Calu3 (cell line): ENCODE measurements around the gene SEPHS2. TPM values are rescaled to one million over a fixed set of nuclear protein-coding genes. Genes with fewer than 3 reads are reported as not detected.

Experiments
- BruUV-seq: library from RNA; stranded (reverse); fragments of 400-500 nt; replicated peaks from 2 replicates; lab custom pipeline; 2021; lab: Mats Ljungman, UMichigan
- CTCF ChIA-PET: fragments of 300-600 bp; sonication (Branson Sonifier 250); formaldehyde crosslinking; loops from one replicate; lab custom pipeline; 2022; ENCODE audit warnings: antibody characterized with exemption; lab: Charles Lee
- DNase-seq: peaks from one replicate; pipeline ENCODE4 v3.0.0; 2022
- H3K27ac Mint-ChIP-seq: one replicate; pipeline ENCODE4 v1.8.0; 2022; ENCODE audit warnings: mixed read lengths; ENCODE audit not compliant: unreplicated experiment
- H3K27me3 Mint-ChIP-seq: one replicate; pipeline ENCODE4 v1.8.0; 2022; ENCODE audit warnings: mixed read lengths; ENCODE audit not compliant: unreplicated experiment
- H3K36me3 Mint-ChIP-seq: one replicate; pipeline ENCODE4 v1.8.0; 2022; ENCODE audit warnings: mild to moderate bottlenecking, moderate library complexity, mixed read lengths; ENCODE audit not compliant: insufficient read depth, unreplicated experiment
- H3K4me1 Mint-ChIP-seq: one replicate; pipeline ENCODE4 v1.8.0; 2022; ENCODE audit warnings: mild to moderate bottlenecking, low read depth, mixed read lengths; ENCODE audit not compliant: unreplicated experiment
- H3K4me3 Mint-ChIP-seq: one replicate; pipeline ENCODE4 v1.8.0; 2022; ENCODE audit warnings: mild to moderate bottlenecking, low read depth, moderate library complexity, mixed read lengths; ENCODE audit not compliant: unreplicated experiment
- H3K9me3 Mint-ChIP-seq: one replicate; pipeline ENCODE4 v1.8.0; 2022; ENCODE audit warnings: low read depth, mixed read lengths; ENCODE audit not compliant: unreplicated experiment
- CTCF ChIP-seq: fragments of 200-600 bp; IDR thresholded peaks from one replicate; pipeline ENCODE4 v1.8.0; 2022; ENCODE audit warnings: antibody characterized with exemption; ENCODE audit not compliant: unreplicated experiment
- intact Hi-C: fragments of 100-400 bp; cut with micrococcal nuclease; formaldehyde crosslinking; loops from one replicate; pipeline ENCODE4 v1.10.0; 2022; ENCODE audit not compliant: unreplicated experiment
- total RNA-seq: library from RNA; stranded (reverse); gene quantifications from 2 replicates; pipeline ENCODE4 v1.2.3, GENCODE V29; 2022

Gene SEPHS2
- total RNA-seq, 1 experiment from 2014 or later = 85.0 TPM

- no peaks in the 10 kb centered on the region for H3K27me3 Mint-ChIP-seq
- no peaks in the 10 kb centered on the region for H3K9me3 Mint-ChIP-seq
- TF ChIP-seq CTCF = no peak
- BruUV-seq = no TSS peak
- peak overlapping the region; percentile 25 for H3K27ac Mint-ChIP-seq
- CTCF ChIA-PET = no interaction called here
- intact Hi-C loops = loop anchor here (10.0 kb wide), 1 partner anchor 147 kb away; the partner anchor contains the start of gene ZNF785
- H3K4me1 Mint-ChIP-seq = peaks cover 8% of the 10 kb centered on the region
- DNase-seq = peak; percentile 4
- peaks cover 8% of the 10 kb centered on the region for H3K36me3 Mint-ChIP-seq
- no peak overlapping the region for H3K4me3 Mint-ChIP-seq
Measured at GRCh38 chr16:30437511-30438046, 8.1 kb downstream of the SEPHS2 start.

- TF ChIP-seq CTCF = no peak
- H3K4me3 Mint-ChIP-seq = no peak overlapping the region
- no peak overlapping the region for H3K27ac Mint-ChIP-seq
- CTCF ChIA-PET = interaction anchor here (0.7 kb wide), 1 partner anchor 189 kb away, joined by 3 read pairs; no protein-coding TSS in a partner anchor
- peaks cover 8% of the 10 kb centered on the region for H3K4me1 Mint-ChIP-seq
- intact Hi-C loops = loop anchor here (10.0 kb wide), 1 partner anchor 150 kb away; the partner anchor contains the start of gene ZNF785
- BruUV-seq = no TSS peak
- no peak for DNase-seq
- no peaks in the 10 kb centered on the region for H3K27me3 Mint-ChIP-seq
- H3K36me3 Mint-ChIP-seq = no peaks in the 10 kb centered on the region
- no peaks in the 10 kb centered on the region for H3K9me3 Mint-ChIP-seq
Measured at GRCh38 chr16:30434852-30435251, 10.8 kb downstream of the SEPHS2 start.

- TF ChIP-seq CTCF = peak; percentile 18
- CTCF ChIA-PET = interaction anchor here (0.6 to 2.4 kb wide), 24 partner anchors 10 to 365 kb away, joined by 3 to 33 read pairs (median 8); partner anchors contain the start of genes ALDOA, FBRS, TBC1D10B and ZNF48
- H3K27ac Mint-ChIP-seq = no peak overlapping the region
- H3K9me3 Mint-ChIP-seq = no peaks in the 10 kb centered on the region
- no peak for DNase-seq
- H3K4me1 Mint-ChIP-seq = peaks cover 17% of the 10 kb centered on the region
- H3K27me3 Mint-ChIP-seq = no peaks in the 10 kb centered on the region
- intact Hi-C loops = loop anchor here (1.0 to 10.0 kb wide), 4 partner anchors 14 to 198 kb away; partner anchors contain the start of genes SEPHS2, ZNF747 and ZNF785
- no peak overlapping the region for H3K4me3 Mint-ChIP-seq
- BruUV-seq = no TSS peak
- H3K36me3 Mint-ChIP-seq = peaks cover 20% of the 10 kb centered on the region
Measured at GRCh38 chr16:30430428-30430970, 15.2 kb downstream of the SEPHS2 start.

GRCh38 chr16:30429678-30430427 is 15.8 kb downstream of the SEPHS2 start, which contains the start of gene DCTPP1:
DCTPP1 (minus strand) TSS chr16:30430030; CDS start chr16:30429980, 50 bp downstream.
- Mint-ChIP-seq H3K27me3 (no peaks in the 10 kb centered on the region), H3K27ac (no peak within 1 kb of the TSS), H3K4me3 (no peak within 1 kb of the TSS), H3K36me3 (peaks cover 26% of the 10 kb centered on the region), H3K4me1 (peaks cover 17% of the 10 kb centered on the region), H3K9me3 (no peaks in the 10 kb centered on the region)
- intact Hi-C loops = loop anchor here (1.0 to 10.0 kb wide), 4 partner anchors 15 to 198 kb away; partner anchors contain the start of genes SEPHS2, ZNF747 and ZNF785
- BruUV-seq = no TSS peak
- peak; percentile 97 for DNase-seq
- TF ChIP-seq CTCF = peak; percentile 92
- CTCF ChIA-PET = interaction anchor here (0.6 to 2.4 kb wide), 33 partner anchors 10 to 410 kb away, joined by 3 to 33 read pairs (median 5); partner anchors contain the start of genes ALDOA, FBRS, PRR14 and TBC1D10B
